Measurements from ENCODE around the gene ATG16L1.

DNA sequence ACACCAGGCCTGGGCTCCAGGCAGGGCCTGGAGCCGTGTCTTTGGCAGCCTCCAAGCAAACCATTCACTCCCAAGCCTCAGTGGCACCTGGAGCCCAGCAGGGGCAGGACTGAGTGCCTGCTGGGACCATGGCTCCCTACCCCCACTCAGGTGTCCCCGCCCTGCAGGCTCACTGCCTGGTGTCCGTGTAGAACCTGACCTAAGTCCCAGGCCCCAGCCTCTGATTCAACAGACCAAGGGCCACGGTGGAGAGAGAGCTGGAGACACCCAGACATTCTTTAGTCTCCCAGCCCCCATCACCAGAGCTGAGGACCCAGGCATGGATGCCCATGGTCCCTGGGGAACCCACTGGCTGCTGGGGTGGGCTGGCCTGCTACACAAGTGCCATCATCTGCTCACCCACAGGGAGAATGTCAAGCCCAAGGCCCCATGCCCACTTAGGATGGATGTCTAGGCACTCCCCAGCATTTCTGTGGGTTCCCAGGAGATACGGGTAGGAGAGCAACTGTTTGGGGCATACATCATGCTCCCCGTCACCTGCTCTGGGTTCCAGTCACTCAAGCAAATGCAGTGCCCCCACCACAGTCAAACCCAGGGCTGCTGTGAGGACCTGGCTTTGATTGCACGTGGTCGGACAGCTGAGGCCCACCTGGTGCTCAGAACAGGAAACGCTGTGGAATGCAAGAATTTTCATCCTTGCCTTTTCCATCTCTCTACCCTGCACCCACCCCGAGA lies 42.9 kb upstream of the ATG16L1 start:
- TF ChIP-seq GATA3 (IDR thresholded peaks at IDR 0.05; ENCODE audit: low read depth, low read length) (no peak), GATA2 (IDR thresholded peaks at IDR 0.05; ENCODE audit: low read depth, low read length) (no peak)
